Measurements from ENCODE around the gene TBC1D8B. TPM values are rescaled to one million over a fixed set of nuclear protein-coding genes. Genes with fewer than 3 reads are reported as not detected.
"Not testable (repeated sequence)": the region's sequence is repeated elsewhere in the genome, so short reads cannot be mapped to it uniquely, and the experiment has no call there.

Gene TBC1D8B
- 1 to 10 TPM; 3.5 to 9.5 (median 7.0) TPM for total RNA-seq

GRCh38 chrX:106802388-106803275 lies at the start of gene TBC1D8B:
Gene TBC1D8B, plus strand, starts transcription at chrX:106802673. Its CDS starts 181 bp downstream, at chrX:106802854.
- TF ChIP-seq, protein P1, sequence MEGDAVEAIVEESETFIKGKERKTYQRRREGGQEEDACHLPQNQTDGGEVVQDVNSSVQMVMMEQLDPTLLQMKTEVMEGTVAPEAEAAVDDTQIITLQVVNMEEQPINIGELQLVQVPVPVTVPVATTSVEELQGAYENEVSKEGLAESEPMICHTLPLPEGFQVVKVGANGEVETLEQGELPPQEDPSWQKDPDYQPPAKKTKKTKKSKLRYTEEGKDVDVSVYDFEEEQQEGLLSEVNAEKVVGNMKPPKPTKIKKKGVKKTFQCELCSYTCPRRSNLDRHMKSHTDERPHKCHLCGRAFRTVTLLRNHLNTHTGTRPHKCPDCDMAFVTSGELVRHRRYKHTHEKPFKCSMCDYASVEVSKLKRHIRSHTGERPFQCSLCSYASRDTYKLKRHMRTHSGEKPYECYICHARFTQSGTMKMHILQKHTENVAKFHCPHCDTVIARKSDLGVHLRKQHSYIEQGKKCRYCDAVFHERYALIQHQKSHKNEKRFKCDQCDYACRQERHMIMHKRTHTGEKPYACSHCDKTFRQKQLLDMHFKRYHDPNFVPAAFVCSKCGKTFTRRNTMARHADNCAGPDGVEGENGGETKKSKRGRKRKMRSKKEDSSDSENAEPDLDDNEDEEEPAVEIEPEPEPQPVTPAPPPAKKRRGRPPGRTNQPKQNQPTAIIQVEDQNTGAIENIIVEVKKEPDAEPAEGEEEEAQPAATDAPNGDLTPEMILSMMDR (IDR thresholded peaks at IDR 0.05), result no peak
- DNase-seq (ENCODE audit: low spot score), result no peak
- ATAC-seq (ENCODE audit: low FRiP score), result peak; percentile 94

DNA sequence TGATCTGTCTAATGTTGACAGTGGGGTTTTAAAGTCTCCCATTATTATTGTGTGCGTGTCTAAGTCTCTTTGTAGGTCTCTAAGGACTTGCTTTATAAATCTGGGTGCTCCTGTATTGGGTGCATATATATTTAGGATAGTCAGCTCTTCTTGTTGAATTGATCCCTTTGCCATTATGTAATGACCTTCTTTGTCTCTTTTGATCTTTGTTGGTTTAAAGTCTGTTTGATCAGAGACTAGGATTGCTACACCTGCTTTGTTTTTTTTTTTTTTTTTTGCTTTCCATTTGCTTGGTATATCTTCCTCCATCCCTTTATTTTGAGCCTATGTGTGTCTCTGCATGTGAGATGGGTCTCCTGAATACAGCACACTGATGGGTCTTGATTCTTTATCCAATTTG lies 33.2 kb upstream of the TBC1D8B start:
- not testable (repeated sequence) for DNase-seq (ENCODE audit: low spot score); ATAC-seq (ENCODE audit: low FRiP score)

- TF ChIP-seq, protein P1 (IDR thresholded peaks at IDR 0.05), result no peak
- ATAC-seq (ENCODE audit: low FRiP score) (no peak), DNase-seq (ENCODE audit: low spot score) (no peak)
These were observed 27.5 kb upstream of the TBC1D8B start for GRCh38 chrX:106774981-106775380.

- ATAC-seq (ENCODE audit: low FRiP score), result no peak
- no peak for DNase-seq (ENCODE audit: low spot score)
- TF ChIP-seq, protein P1 (IDR thresholded peaks at IDR 0.05), result no peak
These were observed 22.2 kb upstream of the TBC1D8B start for GRCh38 chrX:106780264-106780663.

DNA sequence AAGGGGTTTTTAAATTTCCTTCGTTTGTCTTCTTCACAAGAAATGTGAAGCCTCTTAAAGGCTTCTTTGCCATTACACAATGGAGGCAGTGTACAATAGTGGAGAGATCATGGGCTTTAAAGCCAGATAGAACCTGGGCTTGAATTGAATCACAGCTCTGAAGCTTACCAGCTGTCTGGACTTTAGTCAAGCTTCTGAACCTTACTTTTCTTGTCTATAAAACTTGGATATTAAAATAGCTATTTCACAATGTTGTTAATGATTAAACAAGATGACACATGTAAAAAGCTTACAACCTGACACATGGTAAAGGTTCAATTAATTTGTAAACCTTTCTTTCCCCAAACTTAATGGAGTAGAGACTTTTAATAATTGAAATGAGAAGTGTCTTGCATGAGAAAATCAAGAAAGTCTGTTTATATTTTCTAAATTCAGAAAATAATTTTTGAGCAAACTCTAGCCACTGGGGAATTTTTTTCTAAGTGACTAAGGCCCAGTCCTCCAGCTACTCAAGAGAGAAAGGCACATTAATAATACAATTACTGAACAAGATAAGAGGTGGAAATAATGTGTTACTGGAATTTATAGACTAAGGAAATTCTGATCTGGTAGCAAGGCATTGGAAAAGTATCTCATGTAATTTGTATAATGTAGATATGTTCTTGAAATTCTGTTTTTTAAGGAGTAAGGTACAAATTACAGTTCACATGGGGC lies 21.7 kb upstream of the TBC1D8B start:
- DNase-seq (ENCODE audit: low spot score) (no peak), ATAC-seq (ENCODE audit: low FRiP score) (no peak)
- TF ChIP-seq, protein P1 (IDR thresholded peaks at IDR 0.05), result no peak

GRCh38 chrX:106783716-106784115 lies 18.8 kb upstream of the TBC1D8B start:
- DNase-seq (ENCODE audit: low spot score), result no peak
- no peak for ATAC-seq (ENCODE audit: low FRiP score)
- TF ChIP-seq, protein P1 (IDR thresholded peaks at IDR 0.05), result no peak

- no peak for ATAC-seq (ENCODE audit: low FRiP score)
- TF ChIP-seq, protein P1 (IDR thresholded peaks at IDR 0.05), result no peak
- no peak for DNase-seq (ENCODE audit: low spot score)
These were observed 11.0 kb upstream of the TBC1D8B start for GRCh38 chrX:106791495-106791894.
